WERI-Rb-1 (cell line): ENCODE results near the gene C6orf47.

Experiments
- DNase-seq: peaks from one replicate; pipeline ENCODE4 v3.0.0-alpha.2; 2020
- H3K27ac ChIP-seq: fragments of 250-450 bp; sonication (Bioruptor Pico); 2 replicates; pipeline ENCODE4 v1.5.1; 2020; ENCODE audit warnings: mild to moderate bottlenecking, moderate library complexity
- H3K27me3 ChIP-seq: fragments of 250-450 bp; sonication (Bioruptor Pico); 2 replicates; pipeline ENCODE4 v1.5.1; 2021; ENCODE audit warnings: mild to moderate bottlenecking, low read depth, moderate library complexity; ENCODE audit not compliant: insufficient read depth, severe bottlenecking
- H3K36me3 ChIP-seq: fragments of 250-450 bp; sonication (Bioruptor Pico); 2 replicates; pipeline ENCODE4 v1.5.1; 2020; ENCODE audit warnings: mild to moderate bottlenecking, moderate library complexity
- H3K4me3 ChIP-seq: 2 replicates; pipeline ENCODE4 v1.5.1; 2011; ENCODE audit warnings: low read depth, mild to moderate bottlenecking, control low read depth, low read length
- H3K9me3 ChIP-seq: fragments of 250-450 bp; sonication (Bioruptor Pico); 2 replicates; pipeline ENCODE4 v1.5.1; 2021; ENCODE audit warnings: mild to moderate bottlenecking, moderate library complexity; ENCODE audit not compliant: severe bottlenecking
- TF ChIP-seq, protein P1 (sequence below): IDR thresholded peaks from 2 replicates; pipeline ENCODE4 v1.5.1; 2011; ENCODE audit warnings: low read depth, mild to moderate bottlenecking, control low read depth, inconsistent platforms, low read length

The C6orf47 gene

DNA sequence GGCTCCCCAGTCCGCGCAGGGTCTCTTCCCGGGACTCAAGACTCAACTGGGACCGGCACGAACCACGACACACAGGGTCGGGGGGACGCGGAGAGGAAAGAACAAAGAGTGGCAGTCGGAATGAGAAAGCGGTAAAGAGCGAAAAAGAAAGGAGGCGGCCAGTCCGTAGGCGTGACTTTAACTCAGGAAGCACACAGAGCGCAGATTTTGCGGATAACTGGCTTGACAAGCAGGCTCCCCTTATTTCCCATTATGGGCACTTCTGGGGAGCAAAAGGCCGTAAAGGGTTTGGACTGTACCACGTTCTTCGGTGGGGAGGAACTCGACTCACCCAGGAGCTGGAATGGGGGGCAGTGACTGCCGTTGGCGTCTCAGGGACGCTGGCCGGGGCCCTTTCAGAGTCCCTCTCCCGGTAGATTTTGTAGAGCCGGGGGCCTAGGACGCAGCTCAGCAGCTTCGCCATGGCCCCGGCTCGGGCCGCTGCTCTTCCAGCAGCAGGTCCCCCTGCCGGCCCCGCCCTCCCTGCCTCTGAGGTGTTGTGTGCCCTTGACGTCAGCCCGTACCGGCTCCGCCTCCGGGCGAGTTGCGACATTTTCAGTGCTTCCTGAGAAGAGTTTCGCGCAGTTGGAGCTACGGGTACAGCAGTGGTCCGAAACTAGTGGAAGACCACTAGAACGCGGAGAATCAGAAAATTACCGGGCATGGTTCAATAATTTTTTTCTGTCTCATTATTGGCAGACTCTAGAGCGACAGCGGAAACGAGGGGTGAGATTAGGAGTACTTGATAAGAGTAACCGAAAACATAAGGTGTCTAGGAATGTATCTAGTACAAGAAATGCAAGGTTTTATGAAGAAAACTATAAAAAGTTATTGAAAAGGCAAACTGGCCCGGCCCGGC is 42.5 kb upstream of the C6orf47 start, which contains the start of gene ABHD16A:
TSS of gene ABHD16A (minus strand) at position 506 of the 898 bp plus-strand sequence. CDS start at position 463, 43 bp downstream.
- TF ChIP-seq, protein P1, sequence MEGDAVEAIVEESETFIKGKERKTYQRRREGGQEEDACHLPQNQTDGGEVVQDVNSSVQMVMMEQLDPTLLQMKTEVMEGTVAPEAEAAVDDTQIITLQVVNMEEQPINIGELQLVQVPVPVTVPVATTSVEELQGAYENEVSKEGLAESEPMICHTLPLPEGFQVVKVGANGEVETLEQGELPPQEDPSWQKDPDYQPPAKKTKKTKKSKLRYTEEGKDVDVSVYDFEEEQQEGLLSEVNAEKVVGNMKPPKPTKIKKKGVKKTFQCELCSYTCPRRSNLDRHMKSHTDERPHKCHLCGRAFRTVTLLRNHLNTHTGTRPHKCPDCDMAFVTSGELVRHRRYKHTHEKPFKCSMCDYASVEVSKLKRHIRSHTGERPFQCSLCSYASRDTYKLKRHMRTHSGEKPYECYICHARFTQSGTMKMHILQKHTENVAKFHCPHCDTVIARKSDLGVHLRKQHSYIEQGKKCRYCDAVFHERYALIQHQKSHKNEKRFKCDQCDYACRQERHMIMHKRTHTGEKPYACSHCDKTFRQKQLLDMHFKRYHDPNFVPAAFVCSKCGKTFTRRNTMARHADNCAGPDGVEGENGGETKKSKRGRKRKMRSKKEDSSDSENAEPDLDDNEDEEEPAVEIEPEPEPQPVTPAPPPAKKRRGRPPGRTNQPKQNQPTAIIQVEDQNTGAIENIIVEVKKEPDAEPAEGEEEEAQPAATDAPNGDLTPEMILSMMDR, result no peak
- H3K9me3 ChIP-seq, result no peaks in the 10 kb centered on the region
- DNase-seq, result peak; percentile 100
- peak within 1 kb of the TSS; percentile 82 for H3K27ac ChIP-seq
- H3K27me3 ChIP-seq, result no peaks in the 10 kb centered on the region
- peak within 1 kb of the TSS; percentile 84 for H3K4me3 ChIP-seq
- H3K36me3 ChIP-seq, result peaks cover 27% of the 10 kb centered on the region

DNA sequence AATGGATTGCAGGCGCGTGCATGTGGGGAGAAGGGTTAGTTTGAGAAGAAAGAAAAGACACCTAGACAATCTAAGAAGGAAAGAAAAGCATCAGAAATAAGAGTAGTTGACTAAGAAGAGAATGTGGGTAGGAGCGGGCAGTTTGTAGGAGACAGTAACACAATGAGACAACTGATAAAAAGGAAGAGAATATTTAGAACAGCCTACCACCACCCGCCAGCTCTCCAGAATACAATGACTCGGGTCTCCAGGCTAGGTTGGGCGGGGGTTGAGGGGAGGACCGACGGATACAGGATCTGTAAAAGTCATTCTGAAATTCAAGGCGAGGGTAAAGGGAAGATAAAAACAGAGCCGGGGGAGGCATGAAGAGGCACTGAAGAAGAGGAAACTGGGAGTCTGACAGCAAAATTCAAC is 41.8 kb upstream of the C6orf47 start:
- TF ChIP-seq, protein P1, result no peak
- no peak for DNase-seq
- H3K9me3 ChIP-seq, result no peaks in the 10 kb centered on the region
- peak overlapping the region; percentile 84 for H3K4me3 ChIP-seq
- no peaks in the 10 kb centered on the region for H3K27me3 ChIP-seq
- H3K27ac ChIP-seq, result peak overlapping the region; percentile 82
- H3K36me3 ChIP-seq, result peaks cover 34% of the 10 kb centered on the region

DNA sequence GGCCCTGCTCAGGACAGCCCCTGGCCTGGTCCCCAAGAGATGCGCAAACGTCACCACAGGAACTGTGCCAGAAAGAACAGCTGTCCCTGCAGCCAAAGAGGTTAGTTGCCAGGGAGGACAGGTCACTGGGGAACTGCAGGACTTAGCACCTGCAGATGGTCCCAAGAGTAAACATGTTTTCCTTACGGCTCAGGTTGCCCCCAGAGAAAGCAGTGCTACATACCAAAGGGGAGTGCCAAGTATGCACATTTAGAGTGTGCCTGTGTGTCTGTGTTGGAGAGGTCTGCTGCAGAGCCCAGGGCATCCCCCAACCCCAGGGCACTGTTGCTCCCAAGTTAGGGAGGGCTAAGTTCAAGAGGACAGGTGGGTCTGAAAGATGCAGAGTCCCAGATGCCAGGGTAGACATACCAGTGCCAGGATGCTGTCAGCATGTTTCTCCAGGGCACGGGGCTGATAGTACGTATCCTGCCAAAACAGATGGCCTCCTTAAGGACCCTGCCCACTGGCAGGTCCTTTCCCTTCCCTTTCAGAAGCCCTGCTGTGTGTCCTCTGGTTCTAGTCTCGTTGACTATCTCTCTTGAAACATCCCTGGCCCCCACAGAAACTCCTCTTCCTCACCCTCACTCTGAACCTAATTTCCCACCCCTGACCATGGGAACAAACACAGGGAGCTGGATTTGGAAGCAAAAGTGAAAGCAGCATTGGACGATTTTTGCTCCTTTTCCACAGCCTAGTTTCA is 41.3 kb upstream of the C6orf47 start:
- Histone ChIP-seq H3K9me3 (no peaks in the 10 kb centered on the region), H3K4me3 (peak overlapping the region; percentile 84), H3K27ac (no peak overlapping the region; the same call in 1 of the 2 replicates), H3K27me3 (no peaks in the 10 kb centered on the region), H3K36me3 (peaks cover 37% of the 10 kb centered on the region)
- TF ChIP-seq, protein P1, result no peak
- no peak for DNase-seq

DNA sequence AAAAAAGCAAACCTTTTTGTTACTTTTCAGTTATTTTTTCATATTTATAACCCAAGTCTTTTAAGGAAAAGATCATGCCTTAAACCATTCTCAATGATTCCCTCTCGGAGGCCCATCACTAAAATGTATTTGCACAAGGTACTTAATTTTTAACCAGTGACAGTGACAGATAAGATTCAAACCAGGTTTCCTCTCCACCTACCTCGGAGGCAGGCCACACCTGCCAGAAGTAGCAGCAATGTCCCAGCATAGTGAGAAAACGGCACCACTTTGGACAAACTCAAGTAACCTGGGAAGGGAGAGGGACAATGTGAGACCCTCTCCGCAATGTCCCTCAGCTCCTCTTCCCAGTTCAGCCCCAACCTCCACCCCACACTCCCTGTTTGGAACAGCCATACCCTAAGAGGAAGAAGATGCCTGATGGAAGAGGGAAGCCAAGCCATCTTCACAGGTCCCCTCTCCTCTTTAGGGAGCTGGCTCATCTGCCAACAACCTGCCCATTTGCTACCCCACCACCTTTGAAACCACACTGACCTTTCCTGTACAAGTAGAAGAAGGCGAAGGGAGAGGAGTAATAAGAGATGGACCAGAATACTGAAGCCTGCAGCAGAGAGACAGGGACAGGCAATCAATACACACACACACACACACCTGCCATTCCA is 40.3 kb upstream of the C6orf47 start:
- Histone ChIP-seq H3K36me3 (peaks cover 46% of the 10 kb centered on the region), H3K27ac (no peak overlapping the region), H3K4me3 (no peak overlapping the region)

DNA sequence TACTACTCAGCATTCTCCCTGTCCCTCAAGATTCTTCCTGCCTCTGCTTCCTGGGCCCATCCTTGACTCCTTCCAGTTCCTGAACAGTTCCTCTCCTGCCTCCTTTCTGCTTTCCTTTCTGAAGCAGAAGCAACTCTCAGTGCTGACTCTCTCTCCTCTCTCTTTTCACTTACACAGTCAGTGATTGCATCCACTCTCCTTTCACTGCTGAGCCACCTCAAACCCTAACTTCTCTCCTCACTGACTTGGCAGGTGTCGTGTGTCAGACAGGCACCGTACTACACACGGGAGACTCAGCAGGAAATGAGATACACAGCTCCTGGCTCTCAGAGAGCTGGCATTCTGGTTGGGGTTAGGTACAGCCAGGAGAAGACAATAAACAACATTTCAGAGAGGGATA is 37.0 kb upstream of the C6orf47 start:
- TF ChIP-seq, protein P1, result no peak
- DNase-seq, result no peak
- Histone ChIP-seq H3K9me3 (no peaks in the 10 kb centered on the region), H3K4me3 (no peak overlapping the region), H3K36me3 (peaks cover 72% of the 10 kb centered on the region), H3K27me3 (no peaks in the 10 kb centered on the region), H3K27ac (no peak overlapping the region)

More for the DNA sequence above, 40.3 kb upstream of the C6orf47 start:
- H3K9me3 ChIP-seq, result no peaks in the 10 kb centered on the region
- H3K27me3 ChIP-seq, result no peaks in the 10 kb centered on the region
- TF ChIP-seq, protein P1, result no peak
- no peak for DNase-seq
